ENCODE measurements around the gene ITFG1. TPM values are rescaled to one million over a fixed set of nuclear protein-coding genes. Genes with fewer than 3 reads are reported as not detected.

The ITFG1 gene
- total RNA-seq (10 to 100 TPM; 18.0 to 18.5 TPM), total RNA-seq (12.4 to 49.8 (median 37.7) reads per million in 172 experiments)
- polyA plus RNA-seq (2013, experiment 1 of 2), result 19.8 TPM
- polyA plus RNA-seq (2013, experiment 2 of 2), result 20.7 TPM

DNA sequence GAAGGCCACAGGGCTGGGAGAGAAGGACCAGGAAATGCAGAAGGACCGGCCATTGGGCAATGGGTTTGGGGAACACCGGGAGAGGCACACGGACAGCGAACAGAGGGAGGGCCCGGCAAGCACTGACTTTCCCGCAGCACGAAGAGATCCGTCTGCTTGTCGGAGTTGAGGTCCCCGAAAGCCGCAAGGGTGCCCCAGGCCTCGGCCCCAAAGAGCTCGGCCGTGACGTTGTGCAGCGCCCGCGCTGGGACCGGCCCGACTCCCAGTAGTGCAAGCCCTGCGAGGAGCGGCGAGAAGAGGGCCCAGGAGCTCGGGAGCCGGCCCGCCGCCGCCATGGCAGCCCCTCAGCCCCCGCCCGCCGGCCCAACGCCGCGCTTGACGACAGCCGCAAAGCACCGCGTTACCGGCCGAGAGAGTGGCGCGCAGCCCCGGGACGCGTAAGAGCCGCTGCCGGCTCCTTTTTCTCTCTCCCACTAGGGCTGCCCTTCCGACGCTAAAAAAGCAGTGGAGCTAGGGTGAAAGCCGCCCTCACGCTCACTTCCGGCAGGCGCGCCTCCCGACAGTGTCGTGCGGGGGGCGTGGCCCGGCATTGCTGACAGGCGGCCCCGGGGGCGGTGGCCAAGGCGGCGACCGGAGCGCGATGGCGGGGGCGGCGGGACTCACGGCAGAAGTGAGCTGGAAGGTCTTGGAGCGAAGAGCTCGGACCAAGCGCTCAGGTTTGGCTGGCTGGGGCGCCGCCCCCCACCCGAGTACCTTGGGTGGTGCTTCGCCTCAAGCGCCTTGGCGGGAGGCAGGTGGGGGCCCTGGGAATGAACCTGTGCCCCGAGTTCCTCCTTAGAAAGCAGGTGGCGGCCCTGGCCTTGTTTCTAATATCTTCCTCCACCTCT, at the start of gene ITFG1, which contains the start of gene PHKB:
Gene ITFG1, minus strand, starts transcription at position 353 of the 887 bp plus-strand sequence. Its CDS starts 18 bp downstream, at position 335.
Gene PHKB, plus strand, starts transcription at position 621 of the 887 bp plus-strand sequence. Its CDS starts 20 bp downstream, at position 641.
- H3K27me3 Mint-ChIP-seq, result no peaks in the 10 kb centered on the region
- H3K27me3 ChIP-seq (ENCODE audit: control insufficient read depth in 1 of 2, insufficient read depth in 2 of 2, low read length in 2 of 2), result no peaks in the 10 kb centered on the region
- H3K4me3 ChIP-seq (ENCODE audit: low read length), result peak within 1 kb of the TSS; percentile 79
- ATAC-seq (ENCODE audit: poor library complexity) (peak; percentile 96), DNase-seq (peak; percentile 89 to 98 (median 94))
- H3K27ac Mint-ChIP-seq, result peak within 1 kb of the TSS; percentile 87
- H3K4me3 Mint-ChIP-seq, result peak within 1 kb of the TSS; percentile 89
- H3K9me3 Mint-ChIP-seq, result no peaks in the 10 kb centered on the region
- peak within 1 kb of the TSS; percentile 87 to 93 for H3K27ac ChIP-seq (ENCODE audit: low read depth in 1 of 2, low read length in 2 of 2)
- H3K4me1 Mint-ChIP-seq (ENCODE audit: low read depth), result peaks cover 70% of the 10 kb centered on the region
- H3K4me1 ChIP-seq (ENCODE audit: insufficient read depth, low read length), result peaks cover 26% of the 10 kb centered on the region
- TF ChIP-seq, protein P1, sequence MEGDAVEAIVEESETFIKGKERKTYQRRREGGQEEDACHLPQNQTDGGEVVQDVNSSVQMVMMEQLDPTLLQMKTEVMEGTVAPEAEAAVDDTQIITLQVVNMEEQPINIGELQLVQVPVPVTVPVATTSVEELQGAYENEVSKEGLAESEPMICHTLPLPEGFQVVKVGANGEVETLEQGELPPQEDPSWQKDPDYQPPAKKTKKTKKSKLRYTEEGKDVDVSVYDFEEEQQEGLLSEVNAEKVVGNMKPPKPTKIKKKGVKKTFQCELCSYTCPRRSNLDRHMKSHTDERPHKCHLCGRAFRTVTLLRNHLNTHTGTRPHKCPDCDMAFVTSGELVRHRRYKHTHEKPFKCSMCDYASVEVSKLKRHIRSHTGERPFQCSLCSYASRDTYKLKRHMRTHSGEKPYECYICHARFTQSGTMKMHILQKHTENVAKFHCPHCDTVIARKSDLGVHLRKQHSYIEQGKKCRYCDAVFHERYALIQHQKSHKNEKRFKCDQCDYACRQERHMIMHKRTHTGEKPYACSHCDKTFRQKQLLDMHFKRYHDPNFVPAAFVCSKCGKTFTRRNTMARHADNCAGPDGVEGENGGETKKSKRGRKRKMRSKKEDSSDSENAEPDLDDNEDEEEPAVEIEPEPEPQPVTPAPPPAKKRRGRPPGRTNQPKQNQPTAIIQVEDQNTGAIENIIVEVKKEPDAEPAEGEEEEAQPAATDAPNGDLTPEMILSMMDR (IDR thresholded peaks at IDR 0.05), result no peak
- POLR2A ChIA-PET, result interaction anchor here (0.8 to 2.0 kb wide), 12 partner anchors 11 to 925 kb away, joined by 3 to 27 read pairs (median 3); partner anchors contain the start of genes DNAJA2, NETO2 and SIAH1
- peaks cover 18% of the 10 kb centered on the region for H3K36me3 ChIP-seq (ENCODE audit: insufficient read depth, low read length)
- no peaks in the 10 kb centered on the region for H3K9me3 ChIP-seq (ENCODE audit: control insufficient read depth in 1 of 2, insufficient read depth in 1 of 2, low read length in 2 of 2)
- intact Hi-C loops (cut with DNase I, micrococcal nuclease), result loop anchor here (1.0 to 10.0 kb wide), 8 partner anchors 319 to 1144 kb away; partner anchors contain the start of genes ABCC11 (in 1 of the 2), C16orf87 (in 1 of the 2), LONP2 (in 1 of the 2) and NETO2 (in 1 of the 2)
- CTCF ChIA-PET, result interaction anchor here (0.6 to 2.1 kb wide), 5 partner anchors 10 to 552 kb away, joined by 3 to 6 read pairs (median 3); no protein-coding TSS in a partner anchor
- H3K36me3 Mint-ChIP-seq (ENCODE audit: low read depth), result peaks cover 57% of the 10 kb centered on the region

DNA sequence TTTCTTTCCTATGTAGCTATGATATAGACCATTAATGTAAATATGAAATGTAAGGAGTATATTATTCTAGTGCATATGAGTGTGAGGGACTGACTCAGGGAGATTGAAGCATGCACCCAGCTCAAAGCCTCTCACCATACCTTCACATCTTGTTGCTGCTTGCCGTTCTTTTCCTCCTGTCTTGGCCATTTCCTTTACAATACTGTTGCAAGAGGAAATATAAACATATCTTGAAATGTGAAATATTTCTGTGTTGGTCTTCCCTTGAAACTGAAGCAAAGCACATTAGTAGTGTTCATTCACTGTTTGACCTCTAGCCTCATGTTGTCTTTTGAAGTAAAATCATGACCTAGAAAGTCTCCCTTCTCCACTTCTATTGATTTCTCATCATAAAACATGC, 46.8 kb upstream of the ITFG1 start:
- peaks cover 39% of the 10 kb centered on the region for H3K36me3 ChIP-seq (ENCODE audit: insufficient read depth, low read length)
- DNase-seq (no peak), ATAC-seq (ENCODE audit: poor library complexity) (no peak)
- no peak overlapping the region for H3K27ac ChIP-seq (ENCODE audit: low read depth in 1 of 2, low read length in 2 of 2)
- H3K9me3 ChIP-seq (ENCODE audit: control insufficient read depth in 1 of 2, insufficient read depth in 1 of 2, low read length in 2 of 2), result no peaks in the 10 kb centered on the region
- ChIA-PET POLR2A (interaction anchor here (1.5 kb wide), 1 partner anchor 47 kb away, joined by 4 read pairs; the partner anchor contains the start of genes ITFG1 and PHKB), CTCF (interaction anchor here (1.2 kb wide), 1 partner anchor 29 kb away, joined by 3 read pairs; no protein-coding TSS in a partner anchor)
- H3K4me3 Mint-ChIP-seq, result no peak overlapping the region
- no peaks in the 10 kb centered on the region for H3K4me1 Mint-ChIP-seq (ENCODE audit: low read depth)
- H3K4me1 ChIP-seq (ENCODE audit: insufficient read depth, low read length), result no peaks in the 10 kb centered on the region
- intact Hi-C loops (cut with DNase I, micrococcal nuclease), result no loop called here
- H3K27ac Mint-ChIP-seq, result no peak overlapping the region
- H3K27me3 ChIP-seq (ENCODE audit: control insufficient read depth in 1 of 2, insufficient read depth in 2 of 2, low read length in 2 of 2), result no peaks in the 10 kb centered on the region
- H3K36me3 Mint-ChIP-seq (ENCODE audit: low read depth), result peaks cover 90% of the 10 kb centered on the region
- H3K4me3 ChIP-seq (ENCODE audit: low read length), result no peak overlapping the region
- TF ChIP-seq, protein P1 (IDR thresholded peaks at IDR 0.05), result no peak
- no peaks in the 10 kb centered on the region for H3K9me3 Mint-ChIP-seq
- H3K27me3 Mint-ChIP-seq, result no peaks in the 10 kb centered on the region

DNA sequence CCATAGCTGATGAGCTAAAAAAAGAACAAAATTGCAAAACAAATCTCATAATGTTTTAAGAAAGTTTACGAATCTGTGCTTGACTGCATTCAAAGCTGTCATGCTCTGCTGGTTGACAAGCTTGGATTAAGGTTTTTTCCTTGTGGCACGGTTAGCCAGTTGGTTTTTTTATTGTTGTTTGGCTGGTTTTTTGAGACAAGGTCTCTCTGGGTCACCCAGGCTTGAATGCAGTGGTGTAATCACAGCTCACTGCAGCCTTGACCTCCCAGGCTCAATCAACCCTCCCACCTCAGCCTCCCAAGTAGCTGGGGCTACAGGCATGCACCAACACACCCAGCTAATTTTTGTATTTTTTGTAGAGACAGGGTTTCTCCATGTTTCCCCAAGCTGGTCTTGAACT, 45.9 kb upstream of the ITFG1 start:
- no peak for ATAC-seq (ENCODE audit: poor library complexity)
- no peaks in the 10 kb centered on the region for H3K4me1 ChIP-seq (ENCODE audit: insufficient read depth, low read length)
- H3K27ac ChIP-seq (ENCODE audit: low read depth in 1 of 2, low read length in 2 of 2), result no peak overlapping the region
- no peak for DNase-seq
- TF ChIP-seq, protein P1 (IDR thresholded peaks at IDR 0.05), result no peak
- H3K4me3 ChIP-seq (ENCODE audit: low read length), result no peak overlapping the region
- Mint-ChIP-seq H3K4me1 (ENCODE audit: low read depth) (no peaks in the 10 kb centered on the region), H3K4me3 (no peak overlapping the region), H3K36me3 (ENCODE audit: low read depth) (peaks cover 90% of the 10 kb centered on the region), H3K27me3 (no peaks in the 10 kb centered on the region), H3K27ac (no peak overlapping the region), H3K9me3 (no peaks in the 10 kb centered on the region)
- POLR2A ChIA-PET, result interaction anchor here (1.5 kb wide), 1 partner anchor 46 kb away, joined by 4 read pairs; the partner anchor contains the start of genes ITFG1 and PHKB
- CTCF ChIA-PET, result interaction anchor here (1.2 kb wide), 1 partner anchor 28 kb away, joined by 3 read pairs; no protein-coding TSS in a partner anchor
- no peaks in the 10 kb centered on the region for H3K9me3 ChIP-seq (ENCODE audit: control insufficient read depth in 1 of 2, insufficient read depth in 1 of 2, low read length in 2 of 2)
- intact Hi-C loops (cut with DNase I, micrococcal nuclease), result no loop called here
- no peaks in the 10 kb centered on the region for H3K27me3 ChIP-seq (ENCODE audit: control insufficient read depth in 1 of 2, insufficient read depth in 2 of 2, low read length in 2 of 2)
- peaks cover 35% of the 10 kb centered on the region for H3K36me3 ChIP-seq (ENCODE audit: insufficient read depth, low read length)

Measured in CD4-positive, alpha-beta T cell (primary cell).